ENCODE results near the gene SLC25A39.

The SLC25A39 gene

GRCh38 chr17:44358066-44358465 lies 33.4 kb upstream of the SLC25A39 start:
- no peak overlapping the region for H3K27ac ChIP-seq (replicated peaks)
- no peak for DNase-seq (ENCODE audit: low read depth in 1 of 2, low spot score in 1 of 2)
- TF ChIP-seq POLR2AphosphoS5 (IDR thresholded peaks at IDR 0.05; ENCODE audit: low read depth) = no peak
- no peak for TF ChIP-seq REST (IDR thresholded peaks at IDR 0.05; ENCODE audit: insufficient replicate concordance, low read depth)
- TF ChIP-seq GABPA (IDR thresholded peaks at IDR 0.05; ENCODE audit: low read depth) = no peak
- no peak for TF ChIP-seq CTCF (IDR thresholded peaks at IDR 0.05; ENCODE audit: insufficient read depth, low read length)
- no peak for TF ChIP-seq SPI1 (IDR thresholded peaks at IDR 0.05; ENCODE audit: borderline replicate concordance, low read depth)
- no peak overlapping the region for H3K4me3 ChIP-seq (replicated peaks; ENCODE audit: insufficient read depth, low read length)
- peaks cover 39% of the 10 kb centered on the region for H3K27me3 ChIP-seq (ENCODE audit: insufficient read depth, poor library complexity, severe bottlenecking)

- H3K27me3 ChIP-seq (ENCODE audit: insufficient read depth, poor library complexity, severe bottlenecking) = peaks cover 32% of the 10 kb centered on the region
- no peak for DNase-seq (ENCODE audit: low read depth in 1 of 2, low spot score in 1 of 2)
- TF ChIP-seq SPI1 (IDR thresholded peaks at IDR 0.05; ENCODE audit: borderline replicate concordance, low read depth) (no peak), REST (IDR thresholded peaks at IDR 0.05; ENCODE audit: insufficient replicate concordance, low read depth) (no peak), POLR2AphosphoS5 (IDR thresholded peaks at IDR 0.05; ENCODE audit: low read depth) (no peak), CTCF (IDR thresholded peaks at IDR 0.05; ENCODE audit: insufficient read depth, low read length) (no peak), GABPA (IDR thresholded peaks at IDR 0.05; ENCODE audit: low read depth) (no peak)
Measured at GRCh38 chr17:44356241-44356640, 31.6 kb upstream of the SLC25A39 start.

GRCh38 chr17:44355642-44356099 lies 31.0 kb upstream of the SLC25A39 start:
- no peak for TF ChIP-seq REST (IDR thresholded peaks at IDR 0.05; ENCODE audit: insufficient replicate concordance, low read depth)
- no peak for TF ChIP-seq GABPA (IDR thresholded peaks at IDR 0.05; ENCODE audit: low read depth)
- TF ChIP-seq SPI1 (IDR thresholded peaks at IDR 0.05; ENCODE audit: borderline replicate concordance, low read depth) = no peak
- no peak for TF ChIP-seq CTCF (IDR thresholded peaks at IDR 0.05; ENCODE audit: insufficient read depth, low read length)
- no peak for TF ChIP-seq POLR2AphosphoS5 (IDR thresholded peaks at IDR 0.05; ENCODE audit: low read depth)
- no peak overlapping the region for H3K4me3 ChIP-seq (replicated peaks; ENCODE audit: insufficient read depth, low read length)
- peaks cover 32% of the 10 kb centered on the region for H3K27me3 ChIP-seq (ENCODE audit: insufficient read depth, poor library complexity, severe bottlenecking)
- DNase-seq (ENCODE audit: low read depth in 1 of 2, low spot score in 1 of 2) = no peak
- no peak overlapping the region for H3K27ac ChIP-seq (replicated peaks)

More at GRCh38 chr17:44356241-44356640, 31.6 kb upstream of the SLC25A39 start:
- no peak overlapping the region for H3K27ac ChIP-seq (replicated peaks)
- H3K4me3 ChIP-seq (replicated peaks; ENCODE audit: insufficient read depth, low read length) = no peak overlapping the region
